Endometrial microvascular endothelial cells (primary cell): ENCODE data around the gene AIP. TPM values are rescaled to one million over a fixed set of nuclear protein-coding genes. Genes with fewer than 3 reads are reported as not detected.

ENCODE experiments used
- in situ Hi-C: cut with HindIII; loops from 2 replicates; pipeline ENCODE4 v1.10.0; 2017; ENCODE audit warnings: low sequenced_read_pairs, low pct_unique_long_range_greater_than_20kb; ENCODE audit errors: inconsistent ontology term
- total RNA-seq: library from RNA; depleted of rRNA; stranded (reverse); fragments of >200 nt; gene quantifications from one replicate; pipeline ENCODE4 v1.2.3, GENCODE V29; 2015; ENCODE audit errors: inconsistent ontology term

AIP gene
- total RNA-seq, 1 donor from 2014 or later: 31.4 TPM

- in situ Hi-C loops: no loop called here
Measured at GRCh38 chr11:67489885-67490726, 7.3 kb downstream of the AIP start.

- in situ Hi-C loops: no loop called here
Measured at GRCh38 chr11:67490727-67491065, 7.9 kb downstream of the AIP start.

GRCh38 chr11:67491276-67492068 is 8.6 kb downstream of the AIP start:
- in situ Hi-C loops: no loop called here

GRCh38 chr11:67492069-67492727 is 9.4 kb downstream of the AIP start:
- in situ Hi-C loops: no loop called here

- in situ Hi-C loops: no loop called here
Measured at GRCh38 chr11:67492801-67493547, 10.1 kb downstream of the AIP start.

DNA sequence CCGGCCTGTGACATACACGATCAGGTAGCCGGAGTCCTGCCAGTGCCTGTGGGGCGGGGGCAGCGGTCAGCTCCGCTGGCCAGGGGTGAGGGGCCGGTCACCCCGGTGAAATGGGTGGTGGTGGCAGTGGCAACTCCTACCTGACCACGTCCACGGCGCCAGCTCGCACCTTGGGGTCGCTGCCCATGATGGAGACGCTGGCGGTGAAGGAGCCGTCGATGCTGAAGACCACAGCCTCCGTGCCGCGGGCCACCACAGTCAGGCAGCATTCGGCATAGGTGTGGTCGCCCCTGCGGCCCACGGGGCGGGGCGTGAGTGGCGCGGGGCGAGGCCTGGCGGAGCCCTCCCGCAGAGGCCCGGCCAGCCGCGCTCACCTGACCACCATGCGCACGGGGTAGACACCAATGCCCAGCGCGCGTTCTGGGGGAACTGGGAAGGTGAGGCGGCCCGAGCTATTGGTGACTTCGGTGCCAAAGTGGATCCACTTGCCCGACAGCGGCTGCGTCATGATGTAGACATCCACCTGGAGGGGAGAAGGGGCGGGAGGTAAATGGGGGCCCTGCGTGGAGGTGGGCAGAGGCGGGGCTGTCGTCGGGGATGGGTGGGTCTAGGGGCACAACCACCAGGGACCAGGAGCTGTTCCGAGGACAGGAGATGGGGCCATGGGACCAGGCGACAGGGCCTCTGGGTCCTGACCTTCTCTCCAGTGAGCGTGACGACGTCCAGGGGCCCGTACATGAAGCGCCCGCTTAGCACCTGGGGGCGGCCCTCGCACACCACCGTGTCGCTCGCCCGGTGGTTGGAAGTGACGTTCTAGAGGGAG is 10.9 kb downstream of the AIP start:
- in situ Hi-C loops: no loop called here

GRCh38 chr11:67494371-67495233 is 11.8 kb downstream of the AIP start:
- in situ Hi-C loops: no loop called here

- in situ Hi-C loops: no loop called here
Measured at GRCh38 chr11:67495234-67496005, 12.6 kb downstream of the AIP start.

DNA sequence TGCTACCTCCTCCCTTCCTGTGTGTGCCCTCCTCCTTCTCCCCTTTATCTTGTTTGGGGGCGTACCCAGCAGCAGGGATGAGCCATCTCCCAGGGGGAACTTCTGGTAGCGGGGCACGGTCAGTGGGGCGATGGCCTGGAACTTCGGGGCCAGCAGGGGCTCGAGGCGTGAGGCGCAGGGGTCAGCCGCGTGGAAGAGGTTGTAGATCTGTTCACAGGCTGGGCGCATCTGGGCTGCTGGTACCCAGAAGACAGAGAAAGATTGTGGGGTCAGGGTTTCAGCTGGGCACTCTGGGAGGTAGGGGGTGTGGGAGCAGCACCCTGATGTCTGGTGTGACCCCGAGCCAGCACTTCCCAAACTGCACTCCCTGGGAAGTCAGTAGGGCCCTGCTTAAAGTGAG is 13.3 kb downstream of the AIP start:
- in situ Hi-C loops: no loop called here

- in situ Hi-C loops: no loop called here
Measured at GRCh38 chr11:67497656-67498291, 14.9 kb downstream of the AIP start.

DNA sequence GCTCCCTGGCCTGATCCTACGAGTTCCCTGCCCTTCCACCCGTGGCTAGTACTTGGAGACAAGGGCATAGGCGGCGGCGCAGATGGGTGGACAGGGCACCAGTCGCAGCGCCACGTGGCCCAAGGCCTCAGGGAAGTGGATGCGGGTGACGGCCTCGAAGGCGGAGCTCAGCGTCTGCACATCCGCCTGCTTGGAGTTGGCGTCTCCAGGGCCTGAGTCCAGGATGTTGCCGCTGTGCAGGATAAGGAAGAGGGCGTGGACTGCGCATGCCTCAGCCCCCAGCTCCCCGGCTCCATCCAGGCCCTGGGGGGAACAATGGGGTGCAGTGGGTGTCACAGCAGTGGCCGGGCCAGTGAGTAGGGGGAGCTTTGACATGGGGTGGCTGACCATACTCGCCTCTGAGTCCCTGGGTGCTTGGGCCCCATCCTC is 15.7 kb downstream of the AIP start:
- in situ Hi-C loops: no loop called here

- in situ Hi-C loops: no loop called here
Measured at GRCh38 chr11:67499808-67500483, 17.1 kb downstream of the AIP start.

DNA sequence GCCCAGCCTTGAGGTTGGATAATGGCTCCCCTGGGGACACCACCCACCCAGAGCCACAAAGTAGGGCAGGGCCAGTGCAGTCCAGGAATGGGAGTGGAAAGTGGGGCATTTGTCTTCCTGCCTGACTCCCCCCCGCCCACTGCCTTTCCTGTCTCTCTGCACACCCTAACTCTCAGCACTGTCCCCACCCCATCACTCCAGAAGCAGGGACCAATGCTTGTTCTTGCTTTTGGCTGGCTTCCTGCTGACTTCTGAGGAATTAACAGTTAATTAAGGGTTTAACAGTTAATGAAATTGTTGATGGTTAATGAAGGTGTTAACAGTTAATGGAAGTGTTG is 17.6 kb downstream of the AIP start:
- in situ Hi-C loops: no loop called here

DNA sequence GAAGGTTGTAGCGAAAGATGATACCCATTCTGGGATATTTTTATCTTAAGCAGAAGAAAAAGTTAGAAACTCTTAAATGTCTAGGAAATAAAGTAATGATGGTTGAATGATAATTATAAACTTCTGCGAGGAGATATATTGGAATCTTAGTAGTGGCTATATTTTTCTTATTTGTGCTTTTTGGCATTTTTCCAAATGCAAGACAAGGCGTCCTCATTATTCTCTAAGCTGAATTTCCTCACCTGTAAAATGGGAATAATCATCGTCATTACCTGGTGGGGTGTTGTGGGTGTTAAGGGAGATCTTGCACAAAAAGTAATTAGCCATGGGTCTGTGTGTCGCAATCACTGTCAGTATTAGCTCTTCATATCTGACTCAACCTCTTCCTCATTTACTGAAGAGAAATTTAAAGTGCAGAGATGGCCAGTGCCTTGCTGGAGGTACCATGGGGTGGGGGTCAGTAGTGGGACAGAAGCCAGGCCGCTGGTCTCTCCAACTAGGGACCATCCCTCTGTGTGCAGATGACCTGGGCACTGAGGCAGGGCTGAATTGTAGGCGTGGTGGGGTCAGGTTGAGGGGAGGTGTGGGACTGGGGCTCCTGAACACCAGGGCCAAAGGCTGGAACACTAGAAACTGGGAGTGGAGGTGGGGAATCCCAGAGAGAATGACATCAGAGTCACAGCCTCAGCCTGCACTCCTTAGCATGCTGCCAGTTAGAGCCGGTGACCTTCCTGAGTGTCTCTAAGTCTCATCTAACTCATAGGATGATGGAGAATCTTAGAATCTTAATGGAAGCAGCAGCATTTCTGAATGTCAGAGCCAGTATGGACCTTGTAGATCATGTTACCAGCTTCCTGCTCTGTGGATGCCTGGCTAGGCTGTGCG is 18.2 kb downstream of the AIP start:
- in situ Hi-C loops: no loop called here

DNA sequence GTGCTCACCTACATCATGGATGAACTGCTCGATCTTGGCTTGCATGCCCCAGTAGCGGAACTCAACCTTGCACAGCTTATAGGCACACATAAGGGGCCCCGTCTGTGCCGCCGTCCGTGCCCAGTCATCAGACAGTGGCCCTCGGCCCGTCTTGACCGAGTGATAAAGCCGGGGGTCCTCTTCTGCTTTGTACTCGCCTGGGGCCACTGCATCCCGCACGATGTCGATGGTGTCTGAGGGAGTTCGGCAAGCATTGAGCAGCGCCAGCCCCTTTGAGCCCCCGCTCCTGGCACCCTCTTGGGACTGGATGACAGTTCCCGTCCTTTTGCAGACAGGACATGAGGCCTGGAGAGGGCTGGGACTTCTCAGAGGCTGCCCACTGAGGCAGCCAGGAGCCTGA is 19.0 kb downstream of the AIP start:
- in situ Hi-C loops: no loop called here
